DMS53 treated with DMSO at 0.1 percent for 48 hours (cell line): ENCODE measurements around the gene TAOK2.
"Not testable (repeated sequence)": the region's sequence is repeated elsewhere in the genome, so short reads cannot be mapped to it uniquely, and the experiment has no call there.

ENCODE experiments used
- DNase-seq: peaks from one replicate; lab custom pipeline; 2025; ENCODE audit not compliant: unreplicated experiment; lab: John Stamatoyannopoulos, UW

Gene TAOK2

DNA sequence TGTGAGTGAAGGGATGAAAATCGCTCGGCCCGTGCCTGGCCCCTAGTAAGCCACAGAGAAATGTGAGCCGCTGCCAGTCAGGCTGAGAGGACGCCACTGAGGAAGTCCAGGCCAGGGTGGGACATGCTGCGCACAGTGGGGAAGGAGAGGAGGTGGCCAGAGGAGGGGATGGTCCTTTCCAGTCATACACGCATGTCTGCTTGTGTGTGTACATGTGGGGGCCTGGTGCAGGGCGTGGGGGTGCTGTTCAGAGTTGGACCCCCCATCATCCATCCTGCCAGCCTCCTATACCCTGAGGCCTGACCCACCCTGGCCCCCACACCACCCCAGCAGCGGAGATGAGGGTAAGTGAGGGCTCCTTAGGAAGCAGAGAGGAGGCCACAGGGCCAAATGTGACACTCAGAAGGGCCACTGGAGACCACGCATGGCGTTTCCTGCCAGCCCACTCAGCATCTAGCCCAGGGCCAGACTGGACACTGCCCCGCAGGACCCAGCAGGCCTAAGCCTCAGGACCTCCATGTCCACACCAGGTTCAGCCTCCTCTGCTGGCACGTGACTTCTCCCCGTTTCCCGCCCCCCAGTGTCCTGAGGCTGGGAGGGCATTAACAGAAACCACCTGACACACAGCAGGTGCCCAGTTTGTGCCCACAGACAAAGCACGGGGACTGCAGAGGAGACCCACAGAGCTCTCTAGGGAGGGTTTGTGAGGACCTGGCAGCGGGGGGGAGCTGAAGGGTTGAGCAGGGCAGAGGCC is 30.2 kb downstream of the TAOK2 start:
- no peak for DNase-seq

DNA sequence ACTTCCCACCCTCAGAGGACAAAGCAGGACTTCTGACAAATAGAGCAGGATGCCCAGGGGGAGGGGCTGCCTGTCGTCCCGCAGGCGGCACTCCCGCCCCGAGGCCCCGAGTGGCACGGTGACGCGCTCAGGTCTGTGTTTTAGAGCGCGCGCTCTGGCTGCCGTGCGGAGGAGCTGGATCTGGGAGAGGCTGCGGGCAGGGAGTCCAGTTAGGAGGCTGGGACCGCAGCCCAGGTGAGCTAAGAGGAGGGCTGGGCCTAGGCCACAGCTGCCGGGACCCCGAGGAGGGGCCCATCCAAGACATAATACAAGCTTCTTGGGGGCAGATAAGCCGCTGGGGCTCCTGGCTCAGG is 30.7 kb downstream of the TAOK2 start:
- DNase-seq: peak; percentile 80

DNA sequence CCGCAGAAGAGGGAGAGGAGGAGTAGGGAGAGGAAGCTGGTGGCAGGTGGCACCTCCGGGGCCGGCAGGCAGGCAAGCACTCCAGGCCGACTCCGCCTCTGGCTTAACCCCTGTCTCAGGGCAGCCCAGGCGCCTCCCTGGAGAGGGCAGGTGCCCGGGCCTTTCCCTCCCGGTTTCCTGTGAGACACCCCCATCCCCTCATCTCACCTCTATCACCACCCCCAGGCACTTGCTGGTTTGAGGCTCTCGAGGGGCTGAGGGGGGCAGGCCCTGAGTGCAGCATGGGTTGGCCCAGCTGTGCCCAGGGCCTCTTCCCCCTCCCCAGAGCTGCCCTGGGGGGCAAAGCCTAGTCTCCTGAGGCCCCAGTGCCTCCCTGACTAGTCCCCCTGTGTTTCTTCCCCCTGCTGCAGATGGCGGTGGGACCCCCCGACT is 31.2 kb downstream of the TAOK2 start:
- no peak for DNase-seq

GRCh38 chr16:30005341-30006094 is 31.9 kb downstream of the TAOK2 start:
- peak; percentile 63 for DNase-seq

GRCh38 chr16:30006095-30006473 is 32.4 kb downstream of the TAOK2 start:
- no peak for DNase-seq

- no peak for DNase-seq
These were observed 33.1 kb downstream of the TAOK2 start for GRCh38 chr16:30006659-30007377.

GRCh38 chr16:30007378-30007895 is 33.8 kb downstream of the TAOK2 start:
- no peak for DNase-seq

DNA sequence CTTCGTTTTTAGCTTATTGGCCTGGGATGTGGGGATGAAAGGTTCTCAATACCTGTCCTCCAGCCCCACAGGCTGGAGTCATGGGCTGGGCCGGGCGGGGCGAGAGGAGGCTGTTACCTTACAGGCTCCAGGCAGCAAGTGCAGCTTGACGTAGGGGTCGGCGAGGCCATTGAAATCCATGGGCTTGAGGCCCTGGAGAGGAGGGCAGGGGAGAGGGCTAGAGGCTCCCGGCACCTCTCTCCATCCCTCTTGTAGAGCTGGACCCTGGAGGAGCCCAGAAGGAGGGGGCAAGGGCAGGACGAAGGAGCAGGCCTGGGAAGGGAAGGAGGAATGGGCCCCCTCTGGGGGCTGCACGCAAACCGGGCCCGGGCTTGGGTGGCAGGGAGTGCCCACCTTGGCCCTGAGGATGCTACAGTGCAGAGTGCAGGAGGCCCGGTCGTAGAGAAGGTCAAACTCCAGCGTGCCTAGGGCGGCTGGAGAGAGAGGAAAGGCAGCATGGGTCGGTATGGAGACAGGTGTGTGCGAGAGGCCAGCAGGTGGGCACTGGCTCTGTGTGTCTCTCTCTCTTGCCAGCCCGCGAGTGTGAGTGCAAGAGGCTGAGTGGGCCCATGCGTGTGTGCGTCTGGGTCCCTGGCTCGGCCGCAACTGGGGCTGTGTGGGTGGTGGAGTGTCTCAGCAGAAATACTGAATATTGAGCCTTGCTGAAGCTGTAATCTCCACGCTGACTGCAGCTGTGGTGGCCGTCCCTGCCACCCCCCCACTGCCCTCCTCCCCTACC is 35.6 kb downstream of the TAOK2 start:
- no peak for DNase-seq

DNA sequence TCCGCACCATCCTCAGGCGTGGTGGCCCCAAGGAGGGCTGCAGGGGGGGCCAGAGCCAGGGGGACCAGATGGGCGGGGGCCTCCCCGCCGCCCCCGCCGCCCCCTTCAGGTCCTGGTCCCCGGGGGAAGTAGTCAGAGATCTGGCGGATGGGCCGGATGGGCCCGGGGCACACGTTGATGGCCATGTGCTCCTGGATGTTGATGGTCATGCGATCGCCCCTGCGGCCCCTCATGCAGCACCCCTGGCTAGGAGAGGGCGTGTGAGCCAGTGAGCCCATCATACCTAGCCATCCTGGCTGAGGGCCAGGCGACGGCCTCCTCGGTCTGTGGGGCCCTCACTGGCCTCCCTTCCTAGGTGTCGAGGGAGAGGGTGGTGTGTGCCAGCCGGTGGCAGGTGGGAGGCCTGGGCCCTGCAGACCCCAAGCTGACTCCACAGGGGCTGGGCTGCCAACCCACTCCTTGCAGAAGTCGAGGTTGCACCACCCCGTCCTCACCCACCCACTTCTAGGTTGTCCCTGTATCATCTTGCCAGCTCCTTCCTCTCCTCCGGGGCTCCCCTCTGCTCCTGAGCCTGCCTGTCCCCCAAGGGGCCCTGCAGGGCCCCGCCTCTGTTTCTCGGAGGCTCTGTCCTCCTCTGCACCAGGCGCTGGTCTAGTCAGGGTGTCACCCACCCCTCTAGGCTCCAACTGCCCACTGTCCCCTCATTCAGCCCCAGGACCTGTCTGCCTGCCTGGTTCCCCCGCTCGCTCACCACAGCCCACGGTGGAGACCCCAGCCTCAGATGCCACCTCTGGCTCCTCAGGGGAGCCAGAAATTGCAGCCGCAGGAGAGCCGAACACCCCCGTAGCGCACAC is 36.5 kb downstream of the TAOK2 start:
- DNase-seq: no peak

DNA sequence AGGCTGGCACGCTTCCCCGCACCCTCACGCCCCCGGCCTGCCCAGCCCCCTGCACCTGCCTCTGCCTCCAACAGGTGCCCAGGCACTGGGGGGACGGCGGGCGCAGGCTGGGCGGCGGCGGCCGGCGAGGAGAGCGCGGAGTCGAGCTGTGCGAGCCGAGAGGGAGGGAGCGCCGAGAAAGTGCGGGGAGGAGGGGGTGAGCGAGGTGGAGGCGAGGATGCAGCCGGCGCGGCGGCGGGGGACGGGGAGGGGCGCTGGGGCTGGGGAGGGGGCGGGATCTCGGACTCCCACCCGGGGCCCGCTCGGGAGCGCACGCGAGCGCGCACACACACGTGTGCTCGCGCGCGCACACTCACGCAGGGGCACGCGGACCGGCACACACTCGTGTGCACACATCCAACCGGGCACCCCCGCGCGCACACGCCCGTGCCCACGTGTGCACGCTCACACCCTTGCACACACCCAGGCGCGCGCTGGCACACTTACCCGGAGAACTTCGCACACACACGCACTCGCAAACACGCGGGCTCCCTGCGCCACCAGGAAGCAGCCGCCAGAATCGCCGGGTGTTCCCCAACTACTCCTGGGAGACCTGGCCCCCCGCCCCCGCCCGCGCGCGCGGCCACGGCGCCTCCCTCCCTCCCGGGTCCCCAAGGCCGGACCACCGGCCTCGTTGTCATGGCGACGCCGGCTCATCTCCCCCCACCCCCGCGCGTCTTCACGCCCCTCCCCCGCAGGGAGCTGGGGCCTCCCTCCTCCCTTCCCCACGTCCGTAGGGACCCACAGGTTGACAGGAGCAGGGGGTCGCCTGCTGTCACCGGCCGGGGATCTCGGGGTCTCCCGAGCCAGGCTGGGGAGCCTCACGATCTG is 37.4 kb downstream of the TAOK2 start, which contains the start of gene DOC2A:
DOC2A (minus strand) TSS at position 184 of the 870 bp plus-strand sequence. CDS start 805 bp downstream, outside the sequence.
- peak; percentile 5 for DNase-seq

- no peak for DNase-seq
These were observed 38.2 kb downstream of the TAOK2 start for GRCh38 chr16:30011714-30012504.

- not testable (repeated sequence) for DNase-seq
These were observed 38.9 kb downstream of the TAOK2 start for GRCh38 chr16:30012598-30012997.

GRCh38 chr16:30015450-30015849 is 41.8 kb downstream of the TAOK2 start:
- DNase-seq: not testable (repeated sequence)

DNA sequence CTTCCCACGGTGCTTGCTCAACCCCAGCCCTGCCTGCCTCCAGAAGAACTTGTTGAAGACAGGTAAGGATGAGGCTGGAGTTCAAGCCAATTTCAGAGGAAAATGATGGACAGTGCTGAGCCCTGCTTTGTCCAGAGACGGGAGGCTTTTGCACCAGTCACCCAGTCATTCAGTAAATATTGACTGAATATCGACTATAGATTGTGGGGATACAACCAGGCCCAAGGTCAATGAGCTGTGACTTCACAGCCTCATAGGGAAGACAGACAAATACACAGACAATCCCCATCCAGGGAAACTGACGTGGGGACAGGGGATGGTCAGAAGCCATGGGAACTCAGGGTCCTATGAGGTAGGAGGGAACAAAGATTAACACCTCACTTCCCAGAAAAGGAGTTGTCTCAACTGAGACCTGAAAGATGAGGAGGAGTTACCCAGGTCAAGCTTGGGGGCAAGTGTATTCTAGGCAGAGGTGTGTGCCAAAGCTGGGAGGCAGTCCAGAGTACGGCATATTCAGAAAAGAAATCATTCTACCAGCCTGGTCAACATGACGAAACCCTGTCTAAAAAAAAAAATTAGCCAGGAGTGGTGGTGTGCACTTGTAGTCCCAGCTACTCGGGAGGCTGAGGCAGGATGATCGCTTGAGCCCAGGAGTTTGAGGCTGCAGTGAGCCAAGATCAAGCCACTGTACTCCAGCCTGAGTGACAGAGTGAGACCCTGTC is 43.0 kb downstream of the TAOK2 start:
- no peak for DNase-seq

- DNase-seq: no peak
These were observed 43.6 kb downstream of the TAOK2 start for GRCh38 chr16:30017277-30017656.

GRCh38 chr16:30017937-30018336 is 44.3 kb downstream of the TAOK2 start:
- DNase-seq: not testable (repeated sequence)

DNA sequence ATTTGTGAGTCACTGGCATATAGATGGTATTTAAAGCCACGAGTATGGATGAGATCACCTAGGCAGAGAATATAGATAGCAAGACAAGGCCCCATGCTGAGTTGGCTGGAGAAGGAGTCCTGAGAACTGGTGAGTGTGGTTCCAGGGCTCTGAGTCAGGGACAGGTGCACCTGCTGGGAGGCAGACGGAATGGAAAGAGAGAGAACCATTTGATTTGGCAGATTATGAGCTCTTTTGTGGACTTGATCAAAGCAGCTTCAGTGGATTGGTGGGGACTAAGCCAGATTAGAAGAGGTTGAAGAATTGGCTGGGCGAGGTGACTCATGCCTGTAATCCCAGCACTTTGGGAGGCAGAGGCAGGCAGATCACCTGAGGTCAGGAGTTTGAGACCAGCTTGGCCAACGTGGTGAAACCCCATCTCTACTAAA is 45.1 kb downstream of the TAOK2 start:
- DNase-seq: no peak
